ENCODE measurements around the gene ATXN2.

ATXN2 gene

GRCh38 chr12:111451649-111452129 lies 147.4 kb downstream of the ATXN2 start:
- ATAC-seq = peak; percentile 34
- TF ChIP-seq GLIS3 (CRISPR knock-in tag; IDR thresholded peaks at IDR 0.05) = no peak
- no peak for TF ChIP-seq ISL1 (CRISPR knock-in tag; IDR thresholded peaks at IDR 0.05)
- TF ChIP-seq, protein P1, sequence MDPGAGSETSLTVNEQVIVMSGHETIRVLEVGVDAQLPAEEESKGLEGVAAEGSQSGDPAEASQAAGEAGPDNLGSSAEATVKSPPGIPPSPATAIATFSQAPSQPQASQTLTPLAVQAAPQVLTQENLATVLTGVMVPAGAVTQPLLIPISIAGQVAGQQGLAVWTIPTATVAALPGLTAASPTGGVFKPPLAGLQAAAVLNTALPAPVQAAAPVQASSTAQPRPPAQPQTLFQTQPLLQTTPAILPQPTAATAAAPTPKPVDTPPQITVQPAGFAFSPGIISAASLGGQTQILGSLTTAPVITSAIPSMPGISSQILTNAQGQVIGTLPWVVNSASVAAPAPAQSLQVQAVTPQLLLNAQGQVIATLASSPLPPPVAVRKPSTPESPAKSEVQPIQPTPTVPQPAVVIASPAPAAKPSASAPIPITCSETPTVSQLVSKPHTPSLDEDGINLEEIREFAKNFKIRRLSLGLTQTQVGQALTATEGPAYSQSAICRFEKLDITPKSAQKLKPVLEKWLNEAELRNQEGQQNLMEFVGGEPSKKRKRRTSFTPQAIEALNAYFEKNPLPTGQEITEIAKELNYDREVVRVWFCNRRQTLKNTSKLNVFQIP (CRISPR knock-in tag; IDR thresholded peaks at IDR 0.05; ENCODE audit: borderline replicate concordance, low read depth) = no peak
- TF ChIP-seq OSR1 (CRISPR knock-in tag; IDR thresholded peaks at IDR 0.05) = no peak
- TF ChIP-seq RARB (CRISPR knock-in tag; IDR thresholded peaks at IDR 0.05) = no peak
- no peak for TF ChIP-seq ZFP30 (CRISPR knock-in tag; IDR thresholded peaks at IDR 0.05)
- TF ChIP-seq SNAI2 (CRISPR knock-in tag; IDR thresholded peaks at IDR 0.05) = no peak
- no peak for TF ChIP-seq TOX (CRISPR knock-in tag; IDR thresholded peaks at IDR 0.05; ENCODE audit: borderline replicate concordance)
- TF ChIP-seq ESRRG (CRISPR knock-in tag; IDR thresholded peaks at IDR 0.05) = no peak
- TF ChIP-seq CSRNP3 (CRISPR knock-in tag; IDR thresholded peaks at IDR 0.05) = no peak
- no peak for TF ChIP-seq ZNF70 (CRISPR knock-in tag; IDR thresholded peaks at IDR 0.05)
- no peak for TF ChIP-seq BACH2 (CRISPR knock-in tag; IDR thresholded peaks at IDR 0.05; ENCODE audit: borderline replicate concordance)
- TF ChIP-seq ZC3H10 (CRISPR knock-in tag; IDR thresholded peaks at IDR 0.05) = no peak
- no peak for TF ChIP-seq ARNTL (CRISPR knock-in tag; IDR thresholded peaks at IDR 0.05; ENCODE audit: borderline replicate concordance, low read depth)
- TF ChIP-seq, protein P2, sequence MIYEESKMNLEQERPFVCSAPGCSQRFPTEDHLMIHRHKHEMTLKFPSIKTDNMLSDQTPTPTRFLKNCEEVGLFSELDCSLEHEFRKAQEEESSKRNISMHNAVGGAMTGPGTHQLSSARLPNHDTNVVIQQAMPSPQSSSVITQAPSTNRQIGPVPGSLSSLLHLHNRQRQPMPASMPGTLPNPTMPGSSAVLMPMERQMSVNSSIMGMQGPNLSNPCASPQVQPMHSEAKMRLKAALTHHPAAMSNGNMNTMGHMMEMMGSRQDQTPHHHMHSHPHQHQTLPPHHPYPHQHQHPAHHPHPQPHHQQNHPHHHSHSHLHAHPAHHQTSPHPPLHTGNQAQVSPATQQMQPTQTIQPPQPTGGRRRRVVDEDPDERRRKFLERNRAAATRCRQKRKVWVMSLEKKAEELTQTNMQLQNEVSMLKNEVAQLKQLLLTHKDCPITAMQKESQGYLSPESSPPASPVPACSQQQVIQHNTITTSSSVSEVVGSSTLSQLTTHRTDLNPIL (CRISPR knock-in tag; IDR thresholded peaks at IDR 0.05; ENCODE audit: low read depth) = no peak
- TF ChIP-seq CSDC2 (CRISPR knock-in tag; IDR thresholded peaks at IDR 0.05) = no peak
- no peak for TF ChIP-seq ZFP3 (CRISPR knock-in tag; IDR thresholded peaks at IDR 0.05)

DNA sequence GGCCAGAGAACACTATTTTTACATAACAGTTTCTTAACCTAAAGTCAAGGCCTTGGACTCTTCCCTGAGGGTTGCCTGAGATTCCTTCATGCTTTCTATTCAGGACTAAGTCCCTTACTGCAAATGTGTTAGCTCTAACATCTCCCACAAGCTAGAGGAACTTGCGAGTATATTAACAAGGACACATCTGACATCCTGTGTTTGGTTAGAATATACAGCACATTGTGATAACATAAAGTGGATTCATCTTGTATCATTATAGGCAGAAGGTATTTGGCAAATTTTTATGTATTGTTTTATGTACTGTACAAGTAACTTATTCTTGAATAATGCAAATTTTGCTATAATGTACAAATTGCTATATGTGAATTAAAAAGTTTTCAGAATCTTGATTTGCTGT lies 147.9 kb downstream of the ATXN2 start:
- no peak for ATAC-seq
- TF ChIP-seq GLIS3 (CRISPR knock-in tag; IDR thresholded peaks at IDR 0.05) (no peak), TCF4 (CRISPR knock-in tag; IDR thresholded peaks at IDR 0.05; ENCODE audit: borderline replicate concordance) (no peak), PPARA (CRISPR knock-in tag; IDR thresholded peaks at IDR 0.05; ENCODE audit: borderline replicate concordance) (no peak)
- TF ChIP-seq, protein P3, sequence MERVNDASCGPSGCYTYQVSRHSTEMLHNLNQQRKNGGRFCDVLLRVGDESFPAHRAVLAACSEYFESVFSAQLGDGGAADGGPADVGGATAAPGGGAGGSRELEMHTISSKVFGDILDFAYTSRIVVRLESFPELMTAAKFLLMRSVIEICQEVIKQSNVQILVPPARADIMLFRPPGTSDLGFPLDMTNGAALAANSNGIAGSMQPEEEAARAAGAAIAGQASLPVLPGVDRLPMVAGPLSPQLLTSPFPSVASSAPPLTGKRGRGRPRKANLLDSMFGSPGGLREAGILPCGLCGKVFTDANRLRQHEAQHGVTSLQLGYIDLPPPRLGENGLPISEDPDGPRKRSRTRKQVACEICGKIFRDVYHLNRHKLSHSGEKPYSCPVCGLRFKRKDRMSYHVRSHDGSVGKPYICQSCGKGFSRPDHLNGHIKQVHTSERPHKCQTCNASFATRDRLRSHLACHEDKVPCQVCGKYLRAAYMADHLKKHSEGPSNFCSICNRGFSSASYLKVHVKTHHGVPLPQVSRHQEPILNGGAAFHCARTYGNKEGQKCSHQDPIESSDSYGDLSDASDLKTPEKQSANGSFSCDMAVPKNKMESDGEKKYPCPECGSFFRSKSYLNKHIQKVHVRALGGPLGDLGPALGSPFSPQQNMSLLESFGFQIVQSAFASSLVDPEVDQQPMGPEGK (CRISPR knock-in tag; IDR thresholded peaks at IDR 0.05; ENCODE audit: borderline replicate concordance) = no peak
- TF ChIP-seq, protein P4, sequence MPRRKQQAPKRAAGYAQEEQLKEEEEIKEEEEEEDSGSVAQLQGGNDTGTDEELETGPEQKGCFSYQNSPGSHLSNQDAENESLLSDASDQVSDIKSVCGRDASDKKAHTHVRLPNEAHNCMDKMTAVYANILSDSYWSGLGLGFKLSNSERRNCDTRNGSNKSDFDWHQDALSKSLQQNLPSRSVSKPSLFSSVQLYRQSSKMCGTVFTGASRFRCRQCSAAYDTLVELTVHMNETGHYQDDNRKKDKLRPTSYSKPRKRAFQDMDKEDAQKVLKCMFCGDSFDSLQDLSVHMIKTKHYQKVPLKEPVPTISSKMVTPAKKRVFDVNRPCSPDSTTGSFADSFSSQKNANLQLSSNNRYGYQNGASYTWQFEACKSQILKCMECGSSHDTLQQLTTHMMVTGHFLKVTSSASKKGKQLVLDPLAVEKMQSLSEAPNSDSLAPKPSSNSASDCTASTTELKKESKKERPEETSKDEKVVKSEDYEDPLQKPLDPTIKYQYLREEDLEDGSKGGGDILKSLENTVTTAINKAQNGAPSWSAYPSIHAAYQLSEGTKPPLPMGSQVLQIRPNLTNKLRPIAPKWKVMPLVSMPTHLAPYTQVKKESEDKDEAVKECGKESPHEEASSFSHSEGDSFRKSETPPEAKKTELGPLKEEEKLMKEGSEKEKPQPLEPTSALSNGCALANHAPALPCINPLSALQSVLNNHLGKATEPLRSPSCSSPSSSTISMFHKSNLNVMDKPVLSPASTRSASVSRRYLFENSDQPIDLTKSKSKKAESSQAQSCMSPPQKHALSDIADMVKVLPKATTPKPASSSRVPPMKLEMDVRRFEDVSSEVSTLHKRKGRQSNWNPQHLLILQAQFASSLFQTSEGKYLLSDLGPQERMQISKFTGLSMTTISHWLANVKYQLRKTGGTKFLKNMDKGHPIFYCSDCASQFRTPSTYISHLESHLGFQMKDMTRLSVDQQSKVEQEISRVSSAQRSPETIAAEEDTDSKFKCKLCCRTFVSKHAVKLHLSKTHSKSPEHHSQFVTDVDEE (CRISPR knock-in tag; IDR thresholded peaks at IDR 0.05) = no peak
- TF ChIP-seq, protein P1 (CRISPR knock-in tag; IDR thresholded peaks at IDR 0.05; ENCODE audit: borderline replicate concordance, low read depth) = no peak
